Lower lobe of right lung (tissue), 2 donors: ENCODE data around the gene PLTP. TPM values are rescaled to one million over a fixed set of nuclear protein-coding genes. Genes with fewer than 3 reads are reported as not detected.

Source experiments
- ATAC-seq, 2 donors: fragments of 200-7000 bp; cut with Tn5 transposase; one replicate each; pipeline ENCODE4 v1.9.1; 2020 to 2022; ENCODE audit warnings: mild to moderate bottlenecking in 2 of 2, moderate library complexity in 2 of 2
- DNase-seq: peaks from one replicate; pipeline ENCODE4 v3.0.0-alpha.2; 2020
- H3K27ac ChIP-seq: fragments of 200-600 bp; one replicate; pipeline ENCODE4 v1.8.0; 2022
- H3K27me3 ChIP-seq: fragments of 200-600 bp; one replicate; pipeline ENCODE4 v1.8.0; 2022; ENCODE audit warnings: low read depth
- H3K36me3 ChIP-seq: fragments of 200-600 bp; one replicate; pipeline ENCODE4 v1.8.0; 2022; ENCODE audit warnings: mild to moderate bottlenecking
- H3K4me1 ChIP-seq: fragments of 200-600 bp; one replicate; pipeline ENCODE4 v1.8.0; 2022
- H3K4me3 ChIP-seq: fragments of 200-600 bp; one replicate; pipeline ENCODE4 v1.8.0; 2022; ENCODE audit warnings: mild to moderate bottlenecking
- H3K9me3 ChIP-seq: fragments of 200-600 bp; one replicate; pipeline ENCODE4 v1.8.0; 2022
- intact Hi-C: fragments of 100-400 bp; cut with DNase I; formaldehyde crosslinking; loops from one replicate; pipeline ENCODE4 v1.11.0; 2022
- total RNA-seq: library from RNA; stranded (reverse); fragmentation: NEBNext Ultra II Directional; extraction: Animal tissue kit (Norgen Biotek cat#: 25700); gene quantifications from one replicate; pipeline ENCODE4 v1.2.1, GENCODE V29; 2021
- TF ChIP-seq, protein P1 (sequence below): fragments of 200-600 bp; IDR thresholded peaks from one replicate; pipeline ENCODE4 v1.8.0; 2022; ENCODE audit warnings: antibody characterized with exemption, mild to moderate bottlenecking
- donor health status: DM: no; HTN: yes; CAD: no; lungs with severe emphysema.

The PLTP gene
- total RNA-seq, 1 donor from 2014 or later = 145 TPM

DNA sequence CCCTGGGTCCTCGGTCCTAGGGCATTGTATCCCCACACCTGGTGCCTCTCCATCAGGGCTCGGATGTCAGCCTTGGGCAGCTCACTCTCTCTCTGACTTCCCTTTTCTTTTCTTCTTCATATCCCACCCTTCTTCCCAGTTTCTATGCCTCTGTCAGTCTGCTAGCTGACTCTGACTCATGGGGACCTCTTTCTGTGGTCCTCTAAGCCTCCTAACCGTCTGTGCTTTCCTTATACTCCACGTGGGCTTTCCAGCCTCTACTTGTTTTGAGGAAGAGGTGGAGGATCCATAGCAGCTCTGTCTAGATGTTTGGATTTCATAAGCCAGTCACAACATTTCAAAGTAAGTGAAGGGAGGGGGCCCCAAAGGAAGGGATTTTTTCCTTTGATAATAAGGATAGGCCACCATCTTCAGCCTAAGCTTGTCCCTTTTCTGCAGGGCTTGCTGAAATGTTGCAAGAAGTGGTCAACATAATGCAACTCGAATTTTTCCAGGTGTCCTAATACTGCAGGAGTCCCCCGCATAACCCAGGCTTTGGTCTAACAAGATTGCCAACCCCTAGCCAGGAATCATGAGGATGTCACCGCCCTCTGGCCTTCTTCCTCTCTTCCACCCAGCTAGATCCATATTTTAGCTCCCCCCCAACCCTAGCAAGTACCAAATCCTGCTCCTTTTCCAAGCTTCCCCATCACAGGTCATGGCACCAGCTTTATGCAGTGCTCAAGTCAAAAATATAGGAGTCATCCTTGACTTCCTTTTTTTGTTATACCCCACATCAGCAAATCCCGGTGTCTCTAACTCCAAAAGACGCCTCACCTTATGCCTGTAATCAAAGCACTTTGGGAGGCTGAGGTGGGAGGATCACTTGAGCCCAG lies 8.7 kb upstream of the PLTP start:
- H3K9me3 ChIP-seq = no peaks in the 10 kb centered on the region
- no peaks in the 10 kb centered on the region for H3K27me3 ChIP-seq
- intact Hi-C loops = no loop called here
- H3K27ac ChIP-seq = peak overlapping the region; percentile 69
- no peak for ATAC-seq
- H3K4me1 ChIP-seq = peaks cover 69% of the 10 kb centered on the region
- TF ChIP-seq, protein P1, sequence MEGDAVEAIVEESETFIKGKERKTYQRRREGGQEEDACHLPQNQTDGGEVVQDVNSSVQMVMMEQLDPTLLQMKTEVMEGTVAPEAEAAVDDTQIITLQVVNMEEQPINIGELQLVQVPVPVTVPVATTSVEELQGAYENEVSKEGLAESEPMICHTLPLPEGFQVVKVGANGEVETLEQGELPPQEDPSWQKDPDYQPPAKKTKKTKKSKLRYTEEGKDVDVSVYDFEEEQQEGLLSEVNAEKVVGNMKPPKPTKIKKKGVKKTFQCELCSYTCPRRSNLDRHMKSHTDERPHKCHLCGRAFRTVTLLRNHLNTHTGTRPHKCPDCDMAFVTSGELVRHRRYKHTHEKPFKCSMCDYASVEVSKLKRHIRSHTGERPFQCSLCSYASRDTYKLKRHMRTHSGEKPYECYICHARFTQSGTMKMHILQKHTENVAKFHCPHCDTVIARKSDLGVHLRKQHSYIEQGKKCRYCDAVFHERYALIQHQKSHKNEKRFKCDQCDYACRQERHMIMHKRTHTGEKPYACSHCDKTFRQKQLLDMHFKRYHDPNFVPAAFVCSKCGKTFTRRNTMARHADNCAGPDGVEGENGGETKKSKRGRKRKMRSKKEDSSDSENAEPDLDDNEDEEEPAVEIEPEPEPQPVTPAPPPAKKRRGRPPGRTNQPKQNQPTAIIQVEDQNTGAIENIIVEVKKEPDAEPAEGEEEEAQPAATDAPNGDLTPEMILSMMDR = no peak
- H3K4me3 ChIP-seq = no peak overlapping the region
- H3K36me3 ChIP-seq = no peaks in the 10 kb centered on the region
- DNase-seq = no peak

DNA sequence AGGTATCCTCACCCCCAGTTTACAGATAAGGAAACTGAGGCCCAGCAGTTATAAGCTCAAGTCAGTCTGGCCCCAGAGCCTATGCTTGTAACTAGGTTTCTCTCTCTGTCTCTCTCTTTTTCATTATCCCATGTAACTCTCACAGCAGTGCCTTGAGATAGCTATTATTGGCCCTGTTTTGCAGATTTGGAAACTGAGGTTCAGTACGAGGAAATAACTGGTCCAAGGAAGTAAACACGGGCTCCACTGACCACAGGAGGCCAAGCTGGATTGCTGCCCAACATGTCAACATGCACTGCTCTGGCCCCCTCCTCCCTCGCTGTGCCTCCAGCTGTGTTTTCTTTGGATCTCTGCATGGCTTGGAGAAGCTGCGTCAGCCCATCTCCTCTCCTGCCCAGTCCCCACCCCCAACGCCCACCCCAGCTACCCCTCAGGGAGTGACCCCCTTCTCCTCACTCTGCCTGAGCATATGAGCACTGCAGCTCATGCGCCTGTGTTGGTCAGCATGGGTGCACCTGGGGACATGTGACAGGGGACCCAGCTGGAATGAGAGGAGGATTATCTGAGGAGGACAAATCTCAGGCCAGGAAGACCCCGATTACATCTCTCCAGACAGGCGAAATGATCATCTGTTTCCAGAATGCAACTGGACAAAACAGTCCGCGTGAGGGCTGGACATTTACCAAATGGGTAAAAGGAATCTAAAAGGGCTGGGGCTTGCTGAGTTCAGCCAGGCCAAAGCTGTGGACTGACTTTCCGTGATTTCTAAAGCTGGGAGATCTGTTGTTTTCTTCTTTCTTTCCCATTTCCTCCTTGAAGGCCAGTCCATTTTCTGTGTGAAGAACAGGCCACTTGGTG lies 7.8 kb upstream of the PLTP start:
- TF ChIP-seq, protein P1 = no peak
- Histone ChIP-seq H3K36me3 (no peaks in the 10 kb centered on the region), H3K9me3 (no peaks in the 10 kb centered on the region), H3K27ac (peak overlapping the region; percentile 69), H3K4me3 (no peak overlapping the region), H3K27me3 (no peaks in the 10 kb centered on the region), H3K4me1 (peaks cover 68% of the 10 kb centered on the region)
- intact Hi-C loops = no loop called here
- DNase-seq = no peak
- ATAC-seq = peak in 1 of 2 donors; percentile 34

DNA sequence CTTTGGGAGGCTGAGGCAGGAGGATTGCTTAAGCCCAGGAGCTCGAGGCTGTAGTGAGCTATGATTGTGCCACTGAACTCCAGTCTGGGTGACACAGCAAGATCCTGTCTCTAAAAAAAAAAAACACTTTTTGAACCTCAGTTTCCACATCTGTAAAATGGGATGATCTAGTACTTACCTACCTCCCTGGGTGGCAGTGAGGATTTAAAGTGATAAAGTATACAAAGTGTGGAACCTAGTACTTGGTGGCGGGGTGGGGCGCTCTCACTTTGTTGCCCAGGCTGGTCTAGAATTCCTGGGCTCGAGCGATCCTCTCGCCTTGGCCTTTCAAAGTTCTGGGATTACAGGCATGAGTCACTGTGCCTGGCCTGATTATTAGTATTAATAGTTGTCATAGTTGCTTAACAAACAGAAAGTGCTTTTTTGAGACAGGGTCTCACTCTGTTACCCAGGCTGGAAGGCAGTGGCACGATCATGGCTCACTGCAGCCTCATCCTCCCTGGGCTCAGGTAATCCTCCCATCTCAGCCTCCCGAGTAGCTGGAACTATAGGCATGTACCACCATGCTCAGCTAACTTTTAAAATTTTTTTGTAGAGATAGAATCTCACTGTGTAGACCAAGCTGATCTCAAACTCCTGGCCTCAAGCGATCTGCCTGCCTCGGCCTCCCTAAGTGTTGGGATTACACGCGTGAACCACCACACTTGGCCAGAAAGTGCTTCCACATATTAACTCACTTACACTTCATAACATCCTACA lies 7.0 kb upstream of the PLTP start:
- Histone ChIP-seq H3K36me3 (no peaks in the 10 kb centered on the region), H3K4me1 (peaks cover 63% of the 10 kb centered on the region), H3K27ac (peak overlapping the region; percentile 69), H3K27me3 (no peaks in the 10 kb centered on the region), H3K4me3 (no peak overlapping the region), H3K9me3 (no peaks in the 10 kb centered on the region)
- intact Hi-C loops = no loop called here
- DNase-seq = no peak
- no peak for ATAC-seq
- TF ChIP-seq, protein P1 = no peak

DNA sequence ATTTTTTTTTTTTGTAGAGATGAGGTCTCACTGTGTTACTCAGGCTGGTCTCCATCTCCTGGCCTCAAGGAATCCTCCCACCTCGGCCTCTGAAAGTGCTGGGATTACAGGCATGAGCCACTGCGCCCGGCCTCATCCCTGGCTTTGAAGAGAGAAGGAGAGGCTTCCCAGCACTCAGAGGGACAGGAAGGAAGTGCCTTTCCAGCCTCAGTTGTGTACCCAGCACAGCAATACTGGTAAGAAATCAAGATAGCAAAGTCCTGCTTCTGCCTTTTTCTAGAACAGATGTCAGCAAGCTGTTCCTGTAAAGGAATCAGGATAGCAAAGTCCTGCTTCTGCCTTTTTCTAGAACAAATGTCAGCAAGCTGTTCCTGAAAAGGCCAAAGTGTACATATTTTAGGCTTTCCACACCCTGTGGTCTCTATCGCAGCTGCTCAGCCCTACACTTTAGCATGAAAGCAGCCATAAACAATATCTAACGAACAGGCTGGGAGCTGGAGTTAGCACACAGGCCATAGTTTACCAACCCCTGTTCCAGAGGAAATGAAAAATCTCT lies 6.3 kb upstream of the PLTP start:
- no peak overlapping the region for H3K4me3 ChIP-seq
- intact Hi-C loops = no loop called here
- peak overlapping the region; percentile 69 for H3K27ac ChIP-seq
- no peaks in the 10 kb centered on the region for H3K36me3 ChIP-seq
- TF ChIP-seq, protein P1 = no peak
- DNase-seq (no peak), ATAC-seq (peak; percentile 25 to 67)
- H3K27me3 ChIP-seq = no peaks in the 10 kb centered on the region
- peaks cover 56% of the 10 kb centered on the region for H3K4me1 ChIP-seq
- H3K9me3 ChIP-seq = no peaks in the 10 kb centered on the region

DNA sequence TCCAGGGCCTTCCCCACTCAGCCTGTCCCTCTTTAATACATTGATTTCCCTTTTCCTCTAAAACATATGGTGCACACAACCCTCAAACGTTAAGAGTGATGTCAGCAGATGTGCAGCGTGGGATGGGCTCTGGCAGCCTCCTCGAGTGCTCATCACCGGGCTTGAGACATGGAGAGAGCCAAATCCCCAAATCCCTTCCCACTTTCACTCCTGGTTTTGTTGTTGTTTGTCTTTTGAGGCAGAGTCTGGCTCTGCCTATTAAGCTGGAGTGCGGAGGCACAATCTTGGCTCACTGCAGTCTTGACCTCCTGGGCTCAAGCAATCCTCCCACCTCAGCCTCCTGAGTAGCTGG lies 5.8 kb upstream of the PLTP start:
- intact Hi-C loops = no loop called here
- H3K4me1 ChIP-seq = peaks cover 54% of the 10 kb centered on the region
- DNase-seq (no peak), ATAC-seq (peak in 1 of 2 donors; percentile 4)
- peaks cover under 1% of the 10 kb centered on the region for H3K27me3 ChIP-seq
- H3K4me3 ChIP-seq = no peak overlapping the region
- H3K27ac ChIP-seq = peak overlapping the region; percentile 69
- no peaks in the 10 kb centered on the region for H3K36me3 ChIP-seq
- TF ChIP-seq, protein P1 = no peak
- H3K9me3 ChIP-seq = no peaks in the 10 kb centered on the region
